ENCODE measurements around the gene RASL10B.
"Not testable (repeated sequence)": the region's sequence is repeated elsewhere in the genome, so short reads cannot be mapped to it uniquely, and the experiment has no call there.

The RASL10B gene

GRCh38 chr17:35742896-35743477 is 11.5 kb downstream of the RASL10B start:
- no peak for DNase-seq (ENCODE audit: low spot score)

GRCh38 chr17:35743626-35744328 is 12.3 kb downstream of the RASL10B start:
- DNase-seq (ENCODE audit: low spot score): peak; percentile 80

GRCh38 chr17:35744830-35745229 is 13.4 kb downstream of the RASL10B start:
- DNase-seq (ENCODE audit: low spot score): no peak

GRCh38 chr17:35745246-35745645 is 13.8 kb downstream of the RASL10B start:
- no peak for DNase-seq (ENCODE audit: low spot score)

- no peak for DNase-seq (ENCODE audit: low spot score)
Measured at GRCh38 chr17:35745749-35746320, 14.4 kb downstream of the RASL10B start.

GRCh38 chr17:35747540-35748017 is 16.1 kb downstream of the RASL10B start:
- peak; percentile 88 for DNase-seq (ENCODE audit: low spot score)

GRCh38 chr17:35748341-35748841 is 17.0 kb downstream of the RASL10B start:
- no peak for DNase-seq (ENCODE audit: low spot score)

GRCh38 chr17:35748979-35749378 is 17.5 kb downstream of the RASL10B start:
- DNase-seq (ENCODE audit: low spot score): no peak

- peak; percentile 69 for DNase-seq (ENCODE audit: low spot score)
Measured at GRCh38 chr17:35749560-35750412, 18.3 kb downstream of the RASL10B start.

- no peak for DNase-seq (ENCODE audit: low spot score)
Measured at GRCh38 chr17:35750526-35751395, 19.3 kb downstream of the RASL10B start.

GRCh38 chr17:35751541-35751940 is 20.1 kb downstream of the RASL10B start:
- not testable (repeated sequence) for DNase-seq (ENCODE audit: low spot score)

- DNase-seq (ENCODE audit: low spot score): no peak
Measured at GRCh38 chr17:35752471-35752870, 21.0 kb downstream of the RASL10B start.

GRCh38 chr17:35752945-35753764 is 21.7 kb downstream of the RASL10B start, which contains the start of gene GAS2L2:
Gene GAS2L2 (minus strand): TSS chr17:35753239. CDS start chr17:35752850, 389 bp downstream.
- no peak for DNase-seq (ENCODE audit: low spot score)

- no peak for DNase-seq (ENCODE audit: low spot score)
Measured at GRCh38 chr17:35757243-35757642, 25.8 kb downstream of the RASL10B start.

GRCh38 chr17:35760587-35760986 is 29.1 kb downstream of the RASL10B start, which contains the start of gene C17orf50:
Gene C17orf50 (plus strand): TSS chr17:35760887. CDS start chr17:35760942, 55 bp downstream.
- no peak for DNase-seq (ENCODE audit: low spot score)

- no peak for DNase-seq (ENCODE audit: low spot score)
Measured at GRCh38 chr17:35761601-35762000, 30.2 kb downstream of the RASL10B start.

- DNase-seq (ENCODE audit: low spot score): no peak
Measured at GRCh38 chr17:35763767-35764122, 32.3 kb downstream of the RASL10B start.

GRCh38 chr17:35764123-35764991 is 32.9 kb downstream of the RASL10B start:
- peak; percentile 99 for DNase-seq (ENCODE audit: low spot score)

GRCh38 chr17:35765086-35765710 is 33.8 kb downstream of the RASL10B start:
- DNase-seq (ENCODE audit: low spot score): no peak

Measured in iPS-NIHi11 (cell line).